ENCODE data around the gene ATP9A.

DNA sequence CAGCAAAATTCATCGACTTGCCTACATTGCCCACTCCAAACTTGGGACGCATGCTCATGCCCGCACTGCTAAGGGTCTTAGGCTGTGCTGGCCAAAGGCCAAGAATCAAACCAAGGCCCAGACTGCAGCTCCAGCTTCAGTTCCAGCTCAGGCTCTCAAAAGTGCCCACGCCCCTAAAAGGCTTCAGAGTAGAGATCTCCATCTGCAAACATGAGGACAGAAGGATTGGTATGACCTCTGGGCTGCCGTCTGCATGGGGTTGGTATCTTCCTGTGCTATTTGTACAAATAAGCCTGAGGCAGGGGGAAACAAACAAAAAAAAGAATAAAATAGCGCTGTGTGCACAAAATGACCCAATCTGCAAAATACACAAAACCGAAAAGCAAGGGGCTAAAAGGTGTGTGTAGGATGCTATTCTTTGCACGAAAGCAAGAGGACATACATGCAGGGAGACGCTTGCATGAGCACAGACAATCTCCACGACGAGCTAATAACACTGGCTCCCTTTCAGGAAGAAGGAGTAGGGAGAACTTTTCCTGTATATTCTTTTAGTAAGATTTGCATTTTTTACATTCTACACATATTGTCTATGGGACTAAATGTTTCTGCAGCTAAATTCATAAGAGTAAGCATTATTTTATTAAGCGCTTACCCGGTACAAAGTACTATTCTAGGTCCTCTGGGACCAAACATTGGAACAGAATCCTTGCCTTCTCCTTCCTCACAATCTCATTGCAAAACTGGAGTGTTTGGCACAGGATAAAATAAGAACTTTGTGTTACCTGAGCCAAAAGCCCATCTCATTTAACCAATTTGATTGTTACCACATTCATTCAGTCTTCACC lies 33.1 kb downstream of the ATP9A start:
- no peak for TF ChIP-seq CTCF (conservative IDR thresholded peaks at IDR 0.05; ENCODE audit: low read depth, low read length)
- no peak for TF ChIP-seq EZH2phosphoT487 (IDR thresholded peaks at IDR 0.05; ENCODE audit: borderline replicate concordance, low read length)
- no peak for TF ChIP-seq EZH2 (IDR thresholded peaks at IDR 0.05; ENCODE audit: low read length, unreplicated experiment)

Data from PC-3 (cell line).